ENCODE results near the gene EIF2AK3. TPM values are rescaled to one million over a fixed set of nuclear protein-coding genes. Genes with fewer than 3 reads are reported as not detected.
A peak's percentile ranks its signal among the peaks of the same experiment; 100 is the strongest.

The EIF2AK3 gene
- 28.2 and 28.6 TPM in 2 replicates for total RNA-seq

DNA sequence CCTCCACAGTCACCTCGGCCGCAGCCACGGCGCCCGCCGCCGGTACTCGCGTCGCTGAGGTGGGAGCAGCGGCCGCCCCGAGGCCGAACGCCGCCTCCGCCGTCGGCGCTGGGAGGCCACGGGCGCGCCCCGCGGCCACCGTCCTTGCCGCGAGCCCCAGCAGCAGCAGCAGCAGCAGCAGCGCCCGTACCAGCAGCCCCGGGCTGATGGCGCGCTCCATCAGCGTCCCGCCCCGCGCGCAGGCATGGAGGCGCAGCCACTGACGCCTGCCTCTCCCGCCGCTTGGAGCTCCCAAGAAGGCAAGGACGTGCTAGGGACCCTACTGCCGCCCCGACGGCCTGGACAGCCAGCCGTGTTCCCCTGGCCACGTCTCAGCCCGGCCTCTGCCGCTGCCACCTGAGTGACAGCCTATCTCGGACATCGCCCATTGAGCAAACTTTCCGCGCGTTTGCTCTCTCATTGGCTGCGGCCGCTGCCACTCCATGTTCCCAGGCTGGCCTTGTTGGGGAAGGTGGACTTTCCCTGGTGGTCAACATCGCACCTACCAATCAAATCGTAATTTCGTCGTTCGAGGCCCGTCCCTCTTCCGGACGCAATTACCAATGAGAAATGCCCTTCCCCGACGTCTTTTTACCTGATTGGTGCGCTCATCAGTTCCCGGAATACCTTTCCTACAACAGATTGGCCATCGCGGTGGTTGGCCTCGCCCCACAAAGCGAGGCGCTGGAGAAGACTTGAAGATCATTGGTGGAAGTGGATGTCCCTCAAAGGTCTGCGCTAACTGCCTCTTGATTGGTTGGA lies at the start of gene EIF2AK3:
Gene EIF2AK3 (minus strand): TSS at position 410 of the 801 bp plus-strand sequence. CDS start 190 bp downstream, at position 220.
- ATAC-seq (ENCODE audit: low read depth) (peak; percentile 84), DNase-seq (peak; percentile 88)
- ChIA-PET POLR2A (interaction anchor here (0.8 to 3.8 kb wide), 19 partner anchors 9 to 68 kb away, joined by 3 to 59 read pairs (median 6); partner anchors contain the start of gene RPIA), CTCF (interaction anchor here (0.7 to 1.6 kb wide), 3 partner anchors 11 to 34 kb away, joined by 3 to 5 read pairs (median 3); no protein-coding TSS in a partner anchor)
- peak within 1 kb of the TSS; percentile 94 for H3K27ac Mint-ChIP-seq
- peaks cover 6% of the 10 kb centered on the region for H3K36me3 Mint-ChIP-seq (ENCODE audit: low read depth)
- TF ChIP-seq, protein P1, sequence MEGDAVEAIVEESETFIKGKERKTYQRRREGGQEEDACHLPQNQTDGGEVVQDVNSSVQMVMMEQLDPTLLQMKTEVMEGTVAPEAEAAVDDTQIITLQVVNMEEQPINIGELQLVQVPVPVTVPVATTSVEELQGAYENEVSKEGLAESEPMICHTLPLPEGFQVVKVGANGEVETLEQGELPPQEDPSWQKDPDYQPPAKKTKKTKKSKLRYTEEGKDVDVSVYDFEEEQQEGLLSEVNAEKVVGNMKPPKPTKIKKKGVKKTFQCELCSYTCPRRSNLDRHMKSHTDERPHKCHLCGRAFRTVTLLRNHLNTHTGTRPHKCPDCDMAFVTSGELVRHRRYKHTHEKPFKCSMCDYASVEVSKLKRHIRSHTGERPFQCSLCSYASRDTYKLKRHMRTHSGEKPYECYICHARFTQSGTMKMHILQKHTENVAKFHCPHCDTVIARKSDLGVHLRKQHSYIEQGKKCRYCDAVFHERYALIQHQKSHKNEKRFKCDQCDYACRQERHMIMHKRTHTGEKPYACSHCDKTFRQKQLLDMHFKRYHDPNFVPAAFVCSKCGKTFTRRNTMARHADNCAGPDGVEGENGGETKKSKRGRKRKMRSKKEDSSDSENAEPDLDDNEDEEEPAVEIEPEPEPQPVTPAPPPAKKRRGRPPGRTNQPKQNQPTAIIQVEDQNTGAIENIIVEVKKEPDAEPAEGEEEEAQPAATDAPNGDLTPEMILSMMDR (IDR thresholded peaks at IDR 0.05): no peak
- no peaks in the 10 kb centered on the region for H3K27me3 Mint-ChIP-seq
- H3K9me3 Mint-ChIP-seq: no peaks in the 10 kb centered on the region
- H3K4me3 Mint-ChIP-seq: peak within 1 kb of the TSS; percentile 97
- H3K4me1 Mint-ChIP-seq: peaks cover 7% of the 10 kb centered on the region
- intact Hi-C loops (cut with micrococcal nuclease): loop anchor here (1.0 to 5.0 kb wide), 8 partner anchors 11 to 611 kb away; partner anchors contain the start of genes RNU2-63P and RPIA

DNA sequence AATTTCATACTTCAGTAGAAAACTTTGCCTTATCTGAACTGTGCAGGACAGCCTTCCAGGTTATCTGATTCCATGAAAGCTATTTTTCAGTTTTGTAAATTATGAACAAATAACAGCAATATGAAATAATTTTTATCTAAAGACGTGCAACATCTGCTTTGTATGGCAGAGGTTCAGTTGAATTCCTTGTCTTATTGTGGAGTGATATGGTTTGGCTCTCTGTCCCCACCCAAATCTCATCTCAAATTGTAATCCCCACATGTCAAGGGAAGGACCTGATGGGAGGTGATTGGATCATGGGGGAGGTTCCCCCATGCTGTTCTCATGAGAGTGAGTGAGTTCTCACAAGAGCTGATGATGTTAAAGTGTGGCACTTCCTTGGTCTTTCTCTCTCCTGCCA lies 46.1 kb upstream of the EIF2AK3 start:
- DNase-seq (no peak), ATAC-seq (ENCODE audit: low read depth) (no peak)
- no peaks in the 10 kb centered on the region for H3K27me3 Mint-ChIP-seq
- intact Hi-C loops (cut with micrococcal nuclease): no loop called here
- no peak overlapping the region for H3K4me3 Mint-ChIP-seq
- POLR2A ChIA-PET: no interaction called here
- TF ChIP-seq, protein P1 (IDR thresholded peaks at IDR 0.05): no peak
- H3K36me3 Mint-ChIP-seq (ENCODE audit: low read depth): no peaks in the 10 kb centered on the region
- H3K27ac Mint-ChIP-seq: no peak overlapping the region
- CTCF ChIA-PET: interaction anchor here (0.7 to 9.9 kb wide), 5 partner anchors 10 to 370 kb away, joined by 3 to 281 read pairs (median 3); no protein-coding TSS in a partner anchor
- no peaks in the 10 kb centered on the region for H3K9me3 Mint-ChIP-seq
- H3K4me1 Mint-ChIP-seq: peaks cover 5% of the 10 kb centered on the region

DNA sequence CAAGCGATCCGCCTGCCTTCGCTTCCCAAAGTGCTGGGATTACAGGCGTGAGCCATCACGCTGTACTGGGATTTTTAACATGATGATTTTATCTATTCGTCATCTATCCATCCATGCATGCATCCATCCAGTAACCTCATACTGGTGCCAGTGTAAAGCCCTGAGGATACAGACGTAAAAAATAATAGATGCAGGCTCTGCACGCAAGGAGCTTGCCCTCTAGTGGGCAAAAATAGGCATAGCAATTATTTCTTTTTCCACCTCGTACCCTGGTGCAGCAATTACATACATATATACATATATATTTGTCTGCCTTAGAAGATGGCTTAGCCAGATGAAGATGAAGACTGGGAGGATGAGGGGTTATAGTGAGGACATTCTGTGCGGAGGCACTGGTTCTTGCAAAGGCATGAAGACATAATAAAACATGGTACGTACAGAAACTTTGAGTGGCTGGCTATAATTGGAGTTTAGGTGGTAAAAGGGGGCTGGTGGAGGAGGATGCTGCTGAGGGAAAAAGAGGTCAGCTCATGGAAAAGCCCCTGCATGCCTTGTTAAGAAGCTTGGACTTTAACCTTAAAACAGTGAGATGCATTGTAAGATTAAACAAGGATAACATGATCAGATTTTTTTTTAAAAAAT lies 44.6 kb upstream of the EIF2AK3 start:
- Mint-ChIP-seq H3K4me3 (no peak overlapping the region), H3K4me1 (peaks cover 5% of the 10 kb centered on the region), H3K9me3 (no peaks in the 10 kb centered on the region), H3K36me3 (ENCODE audit: low read depth) (no peaks in the 10 kb centered on the region), H3K27me3 (no peaks in the 10 kb centered on the region), H3K27ac (no peak overlapping the region)
- intact Hi-C loops (cut with micrococcal nuclease): loop anchor here (1.0 to 2.0 kb wide), 3 partner anchors 19 to 481 kb away; partner anchors contain the start of gene RPIA
- ATAC-seq (ENCODE audit: low read depth) (peak; percentile 65), DNase-seq (no peak)
- ChIA-PET POLR2A (interaction anchor here (0.8 to 0.9 kb wide), 3 partner anchors 20 to 81 kb away, joined by 3 to 5 read pairs (median 4); partner anchors contain the start of gene RPIA), CTCF (interaction anchor here (0.6 to 9.9 kb wide), 19 partner anchors 8 to 159 kb away, joined by 3 to 281 read pairs (median 4); partner anchors contain the start of gene RPIA)
- TF ChIP-seq, protein P1 (IDR thresholded peaks at IDR 0.05): peak; percentile 80

DNA sequence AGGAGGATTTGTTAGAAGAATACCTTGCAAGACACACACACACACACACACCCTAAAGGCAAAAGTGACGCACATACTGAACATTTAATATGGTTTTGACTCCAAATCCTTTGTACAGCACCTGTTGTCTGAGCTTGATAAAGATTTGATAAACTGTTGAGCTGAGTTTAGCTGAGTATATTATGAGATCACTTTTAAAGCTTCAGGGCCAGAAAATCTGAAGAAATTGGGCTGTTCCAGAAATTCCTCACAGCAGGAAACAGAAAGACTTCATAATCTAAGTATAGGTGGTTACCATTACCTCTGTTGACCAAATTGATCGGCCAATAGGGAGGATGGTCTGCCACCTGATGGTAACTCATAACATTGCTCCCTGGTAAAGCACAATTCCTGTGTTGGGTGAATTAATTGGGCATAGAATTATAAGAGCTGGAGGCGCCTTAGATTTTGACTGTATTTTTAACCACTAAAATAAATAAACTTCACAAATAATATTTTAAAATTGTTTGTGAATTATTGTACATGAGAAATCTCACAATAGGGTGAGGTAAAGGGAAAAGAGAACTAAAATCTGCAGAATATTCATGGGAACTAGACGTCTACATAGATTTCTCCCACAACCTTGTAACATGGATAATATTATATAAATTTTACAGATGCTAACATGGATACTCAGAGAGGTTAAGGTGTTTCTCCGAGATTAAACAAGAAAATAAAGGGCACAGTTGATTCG lies 42.4 kb upstream of the EIF2AK3 start:
- H3K27ac Mint-ChIP-seq: no peak overlapping the region
- ChIA-PET CTCF (interaction anchor here (0.7 to 9.9 kb wide), 23 partner anchors 9 to 609 kb away, joined by 3 to 281 read pairs (median 4); partner anchors contain the start of gene RPIA), POLR2A (interaction anchor here (1.4 to 1.8 kb wide), 2 partner anchors 42 to 80 kb away, joined by 4 to 8 read pairs; partner anchors contain the start of gene EIF2AK3)
- peaks cover 5% of the 10 kb centered on the region for H3K4me1 Mint-ChIP-seq
- DNase-seq: no peak
- intact Hi-C loops (cut with micrococcal nuclease): loop anchor here (1.0 to 2.0 kb wide), 3 partner anchors 42 to 479 kb away; partner anchors contain the start of gene EIF2AK3
- H3K36me3 Mint-ChIP-seq (ENCODE audit: low read depth): no peaks in the 10 kb centered on the region
- TF ChIP-seq, protein P1 (IDR thresholded peaks at IDR 0.05): no peak
- no peaks in the 10 kb centered on the region for H3K27me3 Mint-ChIP-seq
- ATAC-seq (ENCODE audit: low read depth): peak; percentile 88
- no peaks in the 10 kb centered on the region for H3K9me3 Mint-ChIP-seq
- H3K4me3 Mint-ChIP-seq: no peak overlapping the region
